Middle frontal gyrus (tissue), 1 donor: ENCODE measurements around the gene P2RX7.
"Not testable (repeated sequence)": the region's sequence is repeated elsewhere in the genome, so short reads cannot be mapped to it uniquely, and the experiment has no call there.

Experiments
- DNase-seq: peaks from one replicate; pipeline ENCODE4 v3.0.0-alpha.2; 2015; ENCODE audit warnings: low spot score; ENCODE audit errors: extremely low spot score

P2RX7 gene

DNA sequence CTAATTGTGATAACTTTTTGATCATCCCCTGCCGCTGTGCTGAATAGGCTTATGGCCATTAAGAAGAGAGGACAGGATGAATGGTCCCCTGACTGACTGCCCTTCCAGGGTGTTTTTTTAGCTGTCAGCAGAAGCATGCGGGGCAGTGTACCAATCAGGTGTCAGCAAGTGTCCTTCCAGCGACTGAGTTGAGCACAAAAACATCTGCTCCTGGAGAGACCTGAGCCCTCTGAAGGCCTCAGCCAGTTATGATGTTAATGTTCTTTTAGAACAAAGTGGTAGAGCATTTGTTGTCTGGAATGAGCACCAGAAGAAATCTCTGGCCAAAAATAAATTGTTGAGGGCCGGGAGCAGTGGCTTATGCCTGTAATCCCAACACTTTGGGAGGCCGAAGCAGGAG, 37.5 kb downstream of the P2RX7 start:
- no peak for DNase-seq

DNA sequence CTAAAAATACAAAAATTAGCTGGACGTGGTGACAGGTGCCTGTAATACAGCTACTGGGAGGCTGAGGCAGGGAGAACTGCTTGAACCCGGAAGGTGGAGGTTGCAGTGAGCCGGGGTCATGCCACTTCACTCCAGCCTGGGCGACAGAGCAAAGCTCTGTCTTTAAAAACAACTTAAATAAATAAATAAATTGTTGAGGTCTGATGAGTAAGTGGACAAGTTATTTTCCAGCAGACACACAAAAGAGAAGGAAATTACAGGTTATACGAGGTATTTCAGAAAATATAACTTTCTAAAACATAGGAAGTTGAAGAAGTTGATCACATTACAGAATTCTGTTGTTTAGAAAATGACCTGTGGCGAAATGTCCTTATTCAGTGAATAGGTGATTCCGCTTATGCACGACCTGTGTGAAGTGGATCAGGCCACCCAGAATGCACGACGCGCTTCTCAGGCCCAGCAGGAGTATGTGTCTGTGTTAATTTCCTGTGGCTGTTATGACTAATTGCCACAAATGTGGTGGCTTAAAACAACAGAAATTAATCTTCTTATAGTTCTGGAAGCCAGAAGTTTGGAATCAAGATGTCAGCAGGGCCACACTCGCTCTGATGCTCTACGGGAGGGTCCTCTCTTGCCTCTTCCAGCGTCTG, 38.1 kb downstream of the P2RX7 start:
- DNase-seq = no peak

- DNase-seq = no peak
Measured at GRCh38 chr12:121172145-121172544, 39.5 kb downstream of the P2RX7 start.

GRCh38 chr12:121175383-121176119, 42.9 kb downstream of the P2RX7 start:
- DNase-seq = peak; percentile 71

GRCh38 chr12:121176826-121177529, 44.3 kb downstream of the P2RX7 start:
- DNase-seq = no peak

DNA sequence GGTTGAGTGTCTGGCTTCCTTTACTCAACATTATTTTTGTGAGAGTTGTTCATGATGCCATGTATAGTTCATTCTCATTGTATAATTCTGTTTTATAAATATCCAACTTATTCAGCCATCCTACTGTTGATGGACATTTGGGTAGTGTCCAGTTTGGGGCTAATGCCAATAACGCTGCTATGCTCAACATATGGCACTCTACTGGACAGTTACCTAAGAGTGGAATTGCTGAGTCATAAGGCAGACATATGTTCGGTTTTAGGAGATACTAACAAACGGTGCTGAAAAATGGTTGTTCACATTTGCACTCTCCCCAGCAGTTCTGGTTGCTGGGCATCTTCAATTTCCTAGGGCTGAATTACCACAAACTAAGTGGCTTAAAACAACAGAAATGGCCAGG, 48.5 kb downstream of the P2RX7 start:
- no peak for DNase-seq

- no peak for DNase-seq
Measured at GRCh38 chr12:121182222-121182893, 49.7 kb downstream of the P2RX7 start.

- DNase-seq = no peak
Measured at GRCh38 chr12:121184425-121184824, 51.7 kb downstream of the P2RX7 start.

- no peak for DNase-seq
Measured at GRCh38 chr12:121184984-121185889, 52.6 kb downstream of the P2RX7 start.

DNA sequence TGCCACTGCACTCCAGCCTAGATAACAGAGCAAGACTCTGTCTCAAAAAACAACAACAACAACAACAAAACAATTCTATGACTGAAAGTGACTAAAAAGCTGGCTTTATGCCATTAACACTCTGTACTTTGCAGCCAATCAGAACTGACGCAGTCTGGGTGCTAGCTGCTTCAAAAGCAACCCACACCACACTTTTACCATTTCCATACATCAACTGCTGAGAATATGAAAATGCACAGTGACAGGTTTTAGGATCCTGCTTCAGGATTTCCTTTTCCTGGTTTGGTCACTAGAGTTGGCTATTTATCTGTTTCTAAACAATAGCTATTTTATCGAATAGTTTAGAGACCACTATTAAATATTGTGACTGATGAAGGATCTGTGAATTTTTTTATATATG, 54.1 kb downstream of the P2RX7 start:
- no peak for DNase-seq

- DNase-seq = no peak
Measured at GRCh38 chr12:121187501-121187900, 54.8 kb downstream of the P2RX7 start.

DNA sequence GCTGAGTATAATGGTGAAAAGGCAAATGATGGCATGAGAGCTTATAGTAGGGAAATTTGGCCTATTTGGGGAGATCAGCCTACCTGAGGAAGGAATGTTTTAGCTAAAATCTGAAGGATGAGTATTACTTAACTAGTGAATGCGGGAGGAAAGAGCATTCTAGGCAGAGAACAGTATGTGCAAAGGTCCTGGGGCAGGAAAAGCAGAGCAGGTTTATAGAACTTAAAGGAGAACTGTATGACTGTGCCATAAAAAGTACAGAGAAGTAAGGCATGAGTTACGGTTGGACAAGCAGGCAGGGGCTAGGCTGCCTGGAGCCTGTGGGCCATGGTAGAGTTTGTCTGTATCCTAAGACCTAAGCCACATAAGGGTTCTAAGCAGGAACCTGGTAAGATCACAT, 55.6 kb downstream of the P2RX7 start:
- DNase-seq = no peak

DNA sequence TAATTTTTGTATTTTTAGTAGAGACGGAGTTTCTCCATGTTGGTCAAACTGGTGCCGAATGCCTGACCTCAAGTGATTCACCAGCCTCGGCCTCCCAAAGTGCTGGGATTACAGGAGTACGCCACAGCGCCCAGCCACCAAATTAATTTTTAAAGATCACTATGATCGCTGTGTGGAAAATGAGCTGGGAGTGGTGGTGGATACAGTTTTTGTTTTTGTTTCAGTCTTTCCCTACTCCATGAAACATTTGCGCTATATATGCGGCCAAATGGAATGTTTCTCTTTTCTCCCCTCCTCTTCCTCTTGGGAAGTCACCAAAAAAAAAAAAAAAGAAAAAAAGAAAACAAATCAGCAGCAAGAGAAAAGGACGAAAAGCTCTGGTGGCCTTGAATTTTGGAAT, 56.5 kb downstream of the P2RX7 start:
- no peak for DNase-seq

DNA sequence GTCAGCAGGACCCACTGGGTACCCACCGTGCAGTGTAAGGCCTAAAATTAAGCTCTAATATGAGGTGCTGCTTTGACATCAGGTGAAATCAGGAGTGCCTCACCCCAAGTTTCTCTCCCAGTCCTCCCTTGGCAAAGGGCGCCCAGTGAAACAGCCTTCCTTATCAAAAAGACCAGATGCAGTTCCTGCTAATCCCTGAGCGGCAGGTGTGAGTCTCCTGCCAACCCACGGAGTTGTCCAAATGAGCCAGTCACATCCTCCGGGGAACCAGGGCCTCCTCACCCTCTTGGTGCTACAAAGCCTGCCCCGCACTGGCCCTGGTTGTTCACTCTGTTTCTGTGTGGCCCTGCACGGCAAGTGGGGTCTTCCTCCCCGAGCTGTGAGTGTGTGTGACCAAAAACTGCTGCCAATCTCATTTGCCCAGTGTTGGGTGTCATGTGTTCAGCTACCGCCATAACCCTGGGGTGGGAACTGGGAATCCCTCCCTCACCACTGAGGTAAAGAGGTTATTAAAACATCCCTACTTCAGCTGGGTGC, 57.0 kb downstream of the P2RX7 start:
- no peak for DNase-seq

DNA sequence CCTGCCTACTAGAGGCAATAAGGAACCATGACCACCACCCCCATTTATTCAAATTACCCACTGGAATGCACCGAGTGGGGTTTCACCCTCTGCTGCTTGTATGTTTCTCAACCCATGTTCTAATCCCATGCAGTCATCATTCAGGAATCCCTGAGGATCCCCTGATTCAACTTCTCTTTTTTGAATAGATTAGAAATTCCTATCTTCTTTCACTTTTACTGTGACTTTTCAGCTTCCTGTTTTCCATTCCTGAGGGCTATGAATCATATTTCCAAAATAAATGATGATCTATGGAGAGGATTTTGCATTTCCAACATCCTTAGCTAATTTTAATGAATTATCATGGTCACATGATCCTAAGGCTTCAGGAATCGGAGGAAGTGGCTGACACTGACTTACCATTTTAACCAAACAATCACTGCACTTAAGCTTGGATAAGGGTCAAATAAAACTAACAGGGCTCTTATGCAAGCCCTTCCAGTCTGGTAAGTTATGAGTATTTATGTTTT, 57.9 kb downstream of the P2RX7 start:
- no peak for DNase-seq

DNA sequence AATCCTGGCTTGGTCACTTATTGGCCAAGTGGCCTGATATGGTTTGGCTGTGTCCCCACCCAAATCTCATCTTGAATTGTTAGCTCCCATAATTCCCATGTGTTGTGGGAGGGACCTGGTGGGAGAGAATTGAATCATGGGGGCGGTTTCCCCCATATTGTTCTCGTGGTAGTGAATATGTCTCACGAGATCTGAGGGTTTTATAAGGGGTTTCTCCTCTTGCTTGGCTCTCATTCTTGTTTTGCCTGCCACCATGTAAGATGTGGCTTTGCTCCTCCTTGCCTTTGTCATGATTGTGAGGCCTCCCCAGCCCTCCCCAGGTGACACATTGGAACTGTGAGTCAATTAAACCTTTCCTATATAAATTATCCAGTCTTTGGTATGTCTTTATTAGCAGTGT, 58.5 kb downstream of the P2RX7 start:
- no peak for DNase-seq

DNA sequence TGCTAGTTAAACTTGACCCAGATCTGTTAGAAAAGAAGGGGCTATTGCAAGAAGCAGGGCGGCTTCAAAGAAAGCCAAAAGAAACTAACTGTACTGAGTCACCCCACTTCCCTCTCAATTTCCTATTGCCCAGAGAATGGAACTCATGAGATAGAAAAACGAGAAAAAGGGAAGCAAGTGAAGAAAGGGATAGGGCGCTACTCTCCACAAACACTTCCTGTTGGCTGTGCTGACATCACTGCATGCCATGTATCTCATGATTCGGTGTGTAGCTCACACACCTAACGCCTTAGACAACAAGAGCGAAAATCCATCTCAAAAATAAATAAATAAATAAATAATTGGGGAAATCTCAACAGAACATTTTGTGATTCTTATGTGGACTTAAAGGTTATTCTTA, 64.2 kb downstream of the P2RX7 start:
- no peak for DNase-seq

DNA sequence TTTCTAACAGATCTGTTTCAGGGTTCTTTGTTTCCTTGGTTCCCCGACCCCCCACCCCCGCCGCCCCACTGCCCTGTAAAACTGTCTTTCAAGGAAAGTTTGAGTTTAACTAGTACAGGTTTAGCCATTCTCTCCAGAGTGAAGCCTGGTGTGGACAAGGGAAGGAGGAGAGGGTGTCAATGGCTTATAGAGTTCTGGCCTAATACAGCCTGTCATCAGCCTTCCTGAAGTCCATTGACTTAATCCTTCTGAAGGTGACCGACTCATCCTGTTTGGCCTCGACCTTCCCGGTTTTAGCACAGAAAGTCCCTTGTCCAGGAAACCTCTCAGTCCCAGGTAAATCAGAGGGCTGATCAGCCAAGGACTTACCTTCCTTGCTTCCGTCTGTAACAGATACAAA, 66.3 kb downstream of the P2RX7 start:
- DNase-seq = no peak

GRCh38 chr12:121201140-121201539, 68.5 kb downstream of the P2RX7 start:
- not testable (repeated sequence) for DNase-seq
